A172 (cell line): ENCODE data around the gene MAD1L1. TPM values are rescaled to one million over a fixed set of nuclear protein-coding genes. Genes with fewer than 3 reads are reported as not detected.

Experiments used
- DNase-seq: peaks from one replicate; pipeline ENCODE4 v3.0.0-alpha.2; 2015; ENCODE audit warnings: low spot score
- total RNA-seq: library from RNA; depleted of rRNA; stranded (reverse); fragments of >200 nt; shearing (Covaris generic); gene quantifications from 2 replicates; pipeline ENCODE4 v1.2.3, GENCODE V29; 2014

Gene MAD1L1
- total RNA-seq, 1 experiment from 2014 or later = 127 TPM

- no peak for DNase-seq
Measured at GRCh38 chr7:1807821-1808600, 424.7 kb downstream of the MAD1L1 start.

- DNase-seq = no peak
Measured at GRCh38 chr7:1806354-1806753, 426.4 kb downstream of the MAD1L1 start.

- no peak for DNase-seq
Measured at GRCh38 chr7:1804310-1804709, 428.4 kb downstream of the MAD1L1 start.

- no peak for DNase-seq
Measured at GRCh38 chr7:1802899-1803298, 429.8 kb downstream of the MAD1L1 start.

- no peak for DNase-seq
Measured at GRCh38 chr7:1800902-1801301, 431.8 kb downstream of the MAD1L1 start.

- no peak for DNase-seq
Measured at GRCh38 chr7:1798191-1798590, 434.6 kb downstream of the MAD1L1 start.

- no peak for DNase-seq
Measured at GRCh38 chr7:1794888-1795542, 437.7 kb downstream of the MAD1L1 start.

- DNase-seq = no peak
Measured at GRCh38 chr7:1787681-1788235, 445.0 kb downstream of the MAD1L1 start.

GRCh38 chr7:1787241-1787640, 445.5 kb downstream of the MAD1L1 start:
- DNase-seq = no peak

- no peak for DNase-seq
Measured at GRCh38 chr7:1785839-1786238, 446.9 kb downstream of the MAD1L1 start.

GRCh38 chr7:1781369-1781768, 451.4 kb downstream of the MAD1L1 start:
- DNase-seq = no peak

- DNase-seq = no peak
Measured at GRCh38 chr7:1779445-1779844, 453.3 kb downstream of the MAD1L1 start.

GRCh38 chr7:1777122-1777521, 455.6 kb downstream of the MAD1L1 start:
- DNase-seq = no peak

GRCh38 chr7:1775389-1775788, 457.4 kb downstream of the MAD1L1 start:
- no peak for DNase-seq

GRCh38 chr7:1770331-1770730, 462.4 kb downstream of the MAD1L1 start:
- DNase-seq = no peak

- no peak for DNase-seq
Measured at GRCh38 chr7:1769286-1770200, 463.2 kb downstream of the MAD1L1 start.

GRCh38 chr7:1768832-1769231, 463.9 kb downstream of the MAD1L1 start:
- no peak for DNase-seq

- DNase-seq = no peak
Measured at GRCh38 chr7:1767524-1767923, 465.2 kb downstream of the MAD1L1 start.
